Thymus (tissue), 11 donors: ENCODE data around the gene MED15. TPM values are rescaled to one million over a fixed set of nuclear protein-coding genes. Genes with fewer than 3 reads are reported as not detected.

Experiments used
- DNase-seq, 9 donors: peaks; one replicate each; pipeline ENCODE4 v3.0.0-alpha.2; 2013; ENCODE audit warnings: low spot score in 9 of 9, low read depth in 6 of 9, missing footprints in 1 of 9
- H3K27ac ChIP-seq, 2 donors: one replicate each; pipeline ENCODE4 v1.5.1; 2013; ENCODE audit warnings: control low read depth in 1 of 2, low read depth in 1 of 2, low read length in 1 of 2, mild to moderate bottlenecking in 1 of 2, moderate library complexity in 1 of 2
- H3K27me3 ChIP-seq, 2 donors: one replicate each; pipeline ENCODE4 v1.5.1; 2013; ENCODE audit warnings: low read length in 1 of 2; ENCODE audit not compliant: control insufficient read depth in 2 of 2, insufficient read depth in 1 of 2
- H3K36me3 ChIP-seq, 2 donors: one replicate each; pipeline ENCODE4 v1.5.1; 2013; ENCODE audit warnings: low read length in 1 of 2, mild to moderate bottlenecking in 1 of 2, moderate library complexity in 1 of 2; ENCODE audit not compliant: control insufficient read depth in 2 of 2, insufficient read depth in 2 of 2
- H3K4me1 ChIP-seq, 2 donors: one replicate each; pipeline ENCODE4 v1.5.1; 2013; ENCODE audit warnings: low read length in 2 of 2; ENCODE audit not compliant: control insufficient read depth in 2 of 2, insufficient read depth in 2 of 2
- H3K4me3 ChIP-seq, 2 donors: one replicate each; pipeline ENCODE4 v1.5.1; 2013; ENCODE audit warnings: low read length in 2 of 2, control low read depth in 1 of 2, mild to moderate bottlenecking in 1 of 2
- H3K9me3 ChIP-seq, 2 donors: one replicate each; pipeline ENCODE4 v1.5.1; 2013; ENCODE audit warnings: low read length in 1 of 2, mild to moderate bottlenecking in 1 of 2; ENCODE audit not compliant: control insufficient read depth in 2 of 2, insufficient read depth in 1 of 2
- WGBS: extraction: QIAGEN DNeasy Blood & Tissue Kit; methylation state at CpG from one replicate; pipeline ENCODE4 v1.1.7; 2013; 5-methylcytosine and 5-hydroxymethylcytosine counted together
- polyA plus RNA-seq: library from polyadenylated mRNA; stranded (reverse); fragments of 200-250 nt; gene quantifications from one replicate; pipeline ENCODE4 v1.2.3, GENCODE V29; 2013
- total RNA-seq: library from RNA; stranded (reverse); fragments of 120-200 nt; gene quantifications from one replicate; pipeline ENCODE4 v1.2.4, GENCODE V29; 2013
- donor health status: healthy.

MED15 gene
- total and polyA plus RNA-seq, 2 donors, result 10.7 to 61.6 TPM

- Histone ChIP-seq H3K27me3 (no peaks in the 10 kb centered on the region), H3K9me3 (no peaks in the 10 kb centered on the region), H3K4me1 (peaks cover 0 to 13% of the 10 kb centered on the region in 2 donors), H3K4me3 (no peak overlapping the region), H3K27ac (no peak overlapping the region), H3K36me3 (peaks cover 58 to 63% of the 10 kb centered on the region in 2 donors)
- no peak for DNase-seq
- 96% methylated on average over 12 of the region's 12 CpGs for WGBS
Observed at GRCh38 chr22:20585639-20586402, 78.4 kb downstream of the MED15 start.

- Histone ChIP-seq H3K9me3 (no peaks in the 10 kb centered on the region), H3K36me3 (peaks cover 54 to 59% of the 10 kb centered on the region in 2 donors), H3K4me3 (no peak overlapping the region), H3K4me1 (peaks cover 0 to 10% of the 10 kb centered on the region in 2 donors), H3K27ac (no peak overlapping the region), H3K27me3 (no peaks in the 10 kb centered on the region)
- DNase-seq, result no peak
- WGBS, result 94% methylated on average over 22 of the region's 22 CpGs
Observed at GRCh38 chr22:20586403-20586745, 79.0 kb downstream of the MED15 start.

GRCh38 chr22:20587206-20587958 is 80.0 kb downstream of the MED15 start:
- H3K27me3 ChIP-seq, result no peaks in the 10 kb centered on the region
- 96% methylated on average over 17 of the region's 17 CpGs for WGBS
- no peaks in the 10 kb centered on the region for H3K9me3 ChIP-seq
- no peak for DNase-seq
- peaks cover 0 to 6% of the 10 kb centered on the region in 2 donors for H3K4me1 ChIP-seq
- H3K36me3 ChIP-seq, result peaks cover 47 to 55% of the 10 kb centered on the region in 2 donors
- no peak overlapping the region for H3K27ac ChIP-seq
- no peak overlapping the region for H3K4me3 ChIP-seq

- peaks cover 0 to 6% of the 10 kb centered on the region in 2 donors for H3K4me1 ChIP-seq
- WGBS, result 96% methylated on average over 7 of the region's 7 CpGs
- no peaks in the 10 kb centered on the region for H3K27me3 ChIP-seq
- no peaks in the 10 kb centered on the region for H3K9me3 ChIP-seq
- DNase-seq, result no peak
- H3K4me3 ChIP-seq, result no peak overlapping the region
- peaks cover 39 to 47% of the 10 kb centered on the region in 2 donors for H3K36me3 ChIP-seq
- no peak overlapping the region for H3K27ac ChIP-seq
Observed at GRCh38 chr22:20588092-20588842, 80.9 kb downstream of the MED15 start.

GRCh38 chr22:20588843-20589581 is 81.6 kb downstream of the MED15 start:
- H3K4me1 ChIP-seq, result peaks cover 0 to 6% of the 10 kb centered on the region in 2 donors
- H3K27ac ChIP-seq, result no peak overlapping the region
- H3K27me3 ChIP-seq, result no peaks in the 10 kb centered on the region
- DNase-seq, result no peak
- no peak overlapping the region for H3K4me3 ChIP-seq
- 93% methylated on average over 13 of the region's 13 CpGs for WGBS
- H3K36me3 ChIP-seq, result peaks cover 32 to 39% of the 10 kb centered on the region in 2 donors
- no peaks in the 10 kb centered on the region for H3K9me3 ChIP-seq

- no peak for DNase-seq
- Histone ChIP-seq H3K27ac (no peak overlapping the region), H3K4me1 (peaks cover 0 to 6% of the 10 kb centered on the region in 2 donors), H3K27me3 (no peaks in the 10 kb centered on the region), H3K4me3 (no peak overlapping the region), H3K9me3 (no peaks in the 10 kb centered on the region), H3K36me3 (peaks cover 24 to 31% of the 10 kb centered on the region in 2 donors)
- WGBS, result 88% methylated on average over 15 of the region's 15 CpGs
Observed at GRCh38 chr22:20589614-20590476, 82.4 kb downstream of the MED15 start.

- no peak overlapping the region for H3K4me3 ChIP-seq
- peaks cover 15 to 22% of the 10 kb centered on the region in 2 donors for H3K36me3 ChIP-seq
- WGBS, result 96% methylated on average over 9 of the region's 9 CpGs
- H3K4me1 ChIP-seq, result peaks cover 0 to under 1% of the 10 kb centered on the region in 2 donors
- no peaks in the 10 kb centered on the region for H3K9me3 ChIP-seq
- DNase-seq, result no peak
- no peak overlapping the region for H3K27ac ChIP-seq
- no peaks in the 10 kb centered on the region for H3K27me3 ChIP-seq
Observed at GRCh38 chr22:20590477-20591294, 83.3 kb downstream of the MED15 start.
